Nephron (organoid): ENCODE results near the gene ZBTB40.

ENCODE experiments used
- H3K27ac Mint-ChIP-seq, 3 experiments: 2 replicates each; pipeline ENCODE4 v1.8.0; 2020; ENCODE audit warnings: mixed read lengths in 3 of 3, mild to moderate bottlenecking in 2 of 3, moderate library complexity in 1 of 3
- H3K27me3 Mint-ChIP-seq: 2 replicates; pipeline ENCODE4 v1.8.0; 2021; ENCODE audit warnings: low read depth, mild to moderate bottlenecking, moderate library complexity, mixed read lengths
- H3K36me3 Mint-ChIP-seq: 2 replicates; pipeline ENCODE4 v1.8.0; 2020; ENCODE audit warnings: low read depth, mixed read lengths
- H3K4me1 Mint-ChIP-seq: 2 replicates; pipeline ENCODE4 v1.8.0; 2020; ENCODE audit warnings: mixed read lengths
- H3K4me3 Mint-ChIP-seq, 3 experiments: 2 replicates each; pipeline ENCODE4 v1.8.0; 2020; ENCODE audit warnings: mild to moderate bottlenecking in 3 of 3, mixed read lengths in 3 of 3, moderate library complexity in 2 of 3
- H3K9me3 Mint-ChIP-seq: 2 replicates; pipeline ENCODE4 v1.8.0; 2020; ENCODE audit warnings: mixed read lengths
- CTCF ChIP-seq, 3 experiments: fragments of 200-600 bp; sonication (generic); IDR thresholded peaks; one replicate each; pipeline ENCODE4 v1.5.0; 2021; ENCODE audit warnings: antibody characterized with exemption in 3 of 3; ENCODE audit not compliant: unreplicated experiment in 3 of 3

Gene ZBTB40

GRCh38 chr1:22451702-22452480 is at the start of gene ZBTB40:
Gene ZBTB40, plus strand, starts transcription at chr1:22451851. Its CDS starts 38,098 bp downstream, at chr1:22489949.
- Mint-ChIP-seq H3K4me3 (peak within 1 kb of the TSS; percentile 88 to 93 (median 92)), H3K27ac (peak within 1 kb of the TSS; percentile 95 to 96 (median 96)), H3K4me1 (peaks cover 64% of the 10 kb centered on the region), H3K27me3 (peaks cover 4% of the 10 kb centered on the region), H3K9me3 (no peaks in the 10 kb centered on the region), H3K36me3 (no peaks in the 10 kb centered on the region)
- no peak for TF ChIP-seq CTCF (IDR thresholded peaks at IDR 0.05; ENCODE audit: unreplicated experiment in 3 of 3)

- Mint-ChIP-seq H3K27ac (no peak overlapping the region), H3K36me3 (no peaks in the 10 kb centered on the region), H3K9me3 (no peaks in the 10 kb centered on the region), H3K4me1 (peaks cover 5% of the 10 kb centered on the region), H3K4me3 (no peak overlapping the region), H3K27me3 (peaks cover 47% of the 10 kb centered on the region)
- no peak for TF ChIP-seq CTCF (IDR thresholded peaks at IDR 0.05; ENCODE audit: unreplicated experiment in 3 of 3)
Measured at GRCh38 chr1:22402356-22403053, 49.1 kb upstream of the ZBTB40 start.

- no peak overlapping the region for H3K27ac Mint-ChIP-seq
- H3K9me3 Mint-ChIP-seq: no peaks in the 10 kb centered on the region
- H3K36me3 Mint-ChIP-seq: no peaks in the 10 kb centered on the region
- H3K4me1 Mint-ChIP-seq: peaks cover 5% of the 10 kb centered on the region
- H3K27me3 Mint-ChIP-seq: peaks cover 46% of the 10 kb centered on the region
- no peak overlapping the region for H3K4me3 Mint-ChIP-seq
- no peak for TF ChIP-seq CTCF (IDR thresholded peaks at IDR 0.05; ENCODE audit: unreplicated experiment in 3 of 3)
Measured at GRCh38 chr1:22404486-22404885, 47.2 kb upstream of the ZBTB40 start.

GRCh38 chr1:22406722-22407495 is 44.7 kb upstream of the ZBTB40 start:
- no peaks in the 10 kb centered on the region for H3K9me3 Mint-ChIP-seq
- H3K36me3 Mint-ChIP-seq: no peaks in the 10 kb centered on the region
- peak overlapping the region in 1 of 3 experiments; percentile 28 for H3K27ac Mint-ChIP-seq
- H3K4me1 Mint-ChIP-seq: peaks cover 5% of the 10 kb centered on the region
- H3K4me3 Mint-ChIP-seq: no peak overlapping the region
- TF ChIP-seq CTCF (IDR thresholded peaks at IDR 0.05; ENCODE audit: unreplicated experiment in 3 of 3): no peak
- H3K27me3 Mint-ChIP-seq: peaks cover 30% of the 10 kb centered on the region

- H3K9me3 Mint-ChIP-seq: no peaks in the 10 kb centered on the region
- no peak for TF ChIP-seq CTCF (IDR thresholded peaks at IDR 0.05; ENCODE audit: unreplicated experiment in 3 of 3)
- peak overlapping the region in 1 of 3 experiments; percentile 29 for H3K27ac Mint-ChIP-seq
- H3K36me3 Mint-ChIP-seq: no peaks in the 10 kb centered on the region
- H3K4me1 Mint-ChIP-seq: peaks cover 12% of the 10 kb centered on the region
- H3K4me3 Mint-ChIP-seq: no peak overlapping the region
- peaks cover 36% of the 10 kb centered on the region for H3K27me3 Mint-ChIP-seq
Measured at GRCh38 chr1:22408230-22408629, 43.4 kb upstream of the ZBTB40 start.
